Measurements from ENCODE around the gene BRSK1.

Gene BRSK1

GRCh38 chr19:55273978-55274707 lies 9.7 kb upstream of the BRSK1 start:
- DNase-seq (ENCODE audit: low read depth) = no peak

- DNase-seq (ENCODE audit: low read depth) = no peak
These were observed 7.7 kb upstream of the BRSK1 start for GRCh38 chr19:55275851-55276719.

- no peak for DNase-seq (ENCODE audit: low read depth)
These were observed 6.9 kb upstream of the BRSK1 start for GRCh38 chr19:55276720-55277430.

GRCh38 chr19:55277494-55277893 lies 6.3 kb upstream of the BRSK1 start:
- DNase-seq (ENCODE audit: low read depth) = no peak

GRCh38 chr19:55278391-55279135 lies 5.2 kb upstream of the BRSK1 start:
- DNase-seq (ENCODE audit: low read depth) = no peak

GRCh38 chr19:55279340-55279739 lies 4.5 kb upstream of the BRSK1 start:
- no peak for DNase-seq (ENCODE audit: low read depth)

GRCh38 chr19:55279770-55280643 lies 3.8 kb upstream of the BRSK1 start, which contains the start of gene HSPBP1:
HSPBP1 (minus strand) TSS chr19:55280110; CDS start chr19:55279608, 502 bp downstream.
- DNase-seq (ENCODE audit: low read depth) = peak; percentile 90

GRCh38 chr19:55284405-55285058 lies 735 bp downstream of the BRSK1 start:
- no peak for DNase-seq (ENCODE audit: low read depth)

- DNase-seq (ENCODE audit: low read depth) = no peak
These were observed 1.6 kb downstream of the BRSK1 start for GRCh38 chr19:55285229-55285890.

- DNase-seq (ENCODE audit: low read depth) = no peak
These were observed 3.7 kb downstream of the BRSK1 start for GRCh38 chr19:55287361-55288079.

- DNase-seq (ENCODE audit: low read depth) = no peak
These were observed 5.5 kb downstream of the BRSK1 start for GRCh38 chr19:55289117-55289796.

- DNase-seq (ENCODE audit: low read depth) = no peak
These were observed 13.5 kb downstream of the BRSK1 start for GRCh38 chr19:55297267-55297666.

GRCh38 chr19:55299991-55300390 lies 16.2 kb downstream of the BRSK1 start:
- no peak for DNase-seq (ENCODE audit: low read depth)

- DNase-seq (ENCODE audit: low read depth) = no peak
These were observed 17.2 kb downstream of the BRSK1 start for GRCh38 chr19:55300886-55301458.

GRCh38 chr19:55301459-55302317 lies 17.9 kb downstream of the BRSK1 start:
- DNase-seq (ENCODE audit: low read depth) = peak; percentile 92

GRCh38 chr19:55302318-55302703 lies 18.5 kb downstream of the BRSK1 start:
- no peak for DNase-seq (ENCODE audit: low read depth)

- no peak for DNase-seq (ENCODE audit: low read depth)
These were observed 19.7 kb downstream of the BRSK1 start for GRCh38 chr19:55303477-55303876.
